ENCODE data around the gene THOC6. TPM values are rescaled to one million over a fixed set of nuclear protein-coding genes. Genes with fewer than 3 reads are reported as not detected.

THOC6 gene
- polyA plus RNA-seq, 1 donor from 2014 or later: 11.4 TPM

DNA sequence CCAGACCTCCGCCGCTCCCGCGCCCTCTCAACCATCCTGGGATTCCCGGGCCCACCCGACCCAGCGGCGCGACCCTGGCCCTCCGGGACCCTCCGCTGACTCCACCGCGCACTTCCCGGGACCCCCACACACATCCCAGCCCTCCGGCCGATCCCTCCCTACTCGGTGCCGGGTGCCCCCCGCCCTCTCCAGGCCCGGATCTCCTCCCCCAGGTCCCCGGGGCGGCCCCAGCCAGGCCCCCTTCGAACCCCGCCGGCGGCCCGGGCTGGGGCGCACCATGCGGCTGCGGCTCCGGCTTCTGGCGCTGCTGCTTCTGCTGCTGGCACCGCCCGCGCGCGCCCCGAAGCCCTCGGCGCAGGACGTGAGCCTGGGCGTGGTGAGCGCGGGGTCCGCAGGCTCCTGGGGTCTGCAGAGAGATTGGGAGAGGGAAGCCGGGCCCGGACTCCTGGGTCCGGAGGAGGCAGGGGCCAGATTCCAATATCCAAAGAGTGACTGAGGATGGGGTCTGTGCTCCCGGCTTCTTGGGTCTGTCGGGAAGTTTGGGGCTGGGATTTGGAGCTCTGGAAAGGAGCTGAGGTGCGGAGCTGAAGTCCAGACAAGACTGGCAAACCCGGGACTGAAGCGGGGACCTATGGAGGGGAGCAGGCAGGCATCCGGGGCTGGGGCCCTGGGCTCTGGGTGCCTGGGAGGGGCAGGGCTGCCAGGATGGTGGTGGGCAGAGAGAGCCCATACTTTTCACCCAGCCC, 23.0 kb downstream of the THOC6 start:
- Histone ChIP-seq H3K4me2 (ENCODE audit: low read length) (no peak overlapping the region), H3K27ac (ENCODE audit: low read length) (no peak overlapping the region), H4K20me1 (ENCODE audit: insufficient read depth) (no peaks in the 10 kb centered on the region), H2AFZ (ENCODE audit: low read depth, low read length) (no peak overlapping the region), H3K79me2 (replicated peaks; ENCODE audit: insufficient read depth, low read length) (no peaks in the 10 kb centered on the region), H3K27me3 (ENCODE audit: insufficient read depth, low read depth, low read length) (peaks cover 75% of the 10 kb centered on the region), H3K9me3 (ENCODE audit: low read length) (no peaks in the 10 kb centered on the region), H3K9me2 (ENCODE audit: insufficient read depth, low read length) (no peaks in the 10 kb centered on the region), H3K9ac (ENCODE audit: low read length) (no peak overlapping the region), H3K36me3 (ENCODE audit: insufficient read depth, low read length) (no peaks in the 10 kb centered on the region), H3F3A (ENCODE audit: insufficient read depth, low read length, poor library complexity, severe bottlenecking) (no peaks in the 10 kb centered on the region), H3K4me3 (ENCODE audit: low read length) (peak overlapping the region; percentile 65)
- TF ChIP-seq EP300 (conservative IDR thresholded peaks at IDR 0.05; ENCODE audit: poor library complexity, severe bottlenecking): no peak
- no peak for TF ChIP-seq TAF1 (IDR thresholded peaks at IDR 0.05; ENCODE audit: low read depth)
- TF ChIP-seq POLR2AphosphoS5 (IDR thresholded peaks at IDR 0.05): no peak
- no peak for TF ChIP-seq MXI1 (conservative IDR thresholded peaks at IDR 0.05; ENCODE audit: poor library complexity, severe bottlenecking)
- no peak for TF ChIP-seq RAD21 (conservative IDR thresholded peaks at IDR 0.05)
- peak; percentile 68 for TF ChIP-seq EZH2 (IDR thresholded peaks at IDR 0.05; ENCODE audit: borderline replicate concordance, insufficient read depth, low read length, poor library complexity, severe bottlenecking)
- TF ChIP-seq SMC3 (conservative IDR thresholded peaks at IDR 0.05; ENCODE audit: poor library complexity): no peak

DNA sequence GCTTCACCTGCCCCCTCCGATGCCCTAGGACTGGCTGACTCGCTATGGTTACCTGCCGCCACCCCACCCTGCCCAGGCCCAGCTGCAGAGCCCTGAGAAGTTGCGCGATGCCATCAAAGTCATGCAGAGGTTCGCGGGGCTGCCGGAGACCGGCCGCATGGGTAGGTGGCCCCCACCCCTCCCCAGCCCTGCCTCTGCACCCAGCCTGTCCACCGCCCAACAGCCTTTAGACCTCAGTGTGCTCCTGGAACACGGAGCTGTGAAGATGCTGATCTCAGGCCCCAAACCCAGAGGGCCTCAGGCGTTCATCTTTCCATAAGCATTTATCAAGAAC, 23.5 kb downstream of the THOC6 start:
- no peak overlapping the region for H3K27ac ChIP-seq (ENCODE audit: low read length)
- no peak overlapping the region for H3K4me2 ChIP-seq (ENCODE audit: low read length)
- no peaks in the 10 kb centered on the region for H3K9me2 ChIP-seq (ENCODE audit: insufficient read depth, low read length)
- no peak overlapping the region for H3K4me3 ChIP-seq (ENCODE audit: low read length)
- H4K20me1 ChIP-seq (ENCODE audit: insufficient read depth): no peaks in the 10 kb centered on the region
- H2AFZ ChIP-seq (ENCODE audit: low read depth, low read length): no peak overlapping the region
- H3K9me3 ChIP-seq (ENCODE audit: low read length): no peaks in the 10 kb centered on the region
- H3K9ac ChIP-seq (ENCODE audit: low read length): no peak overlapping the region
- TF ChIP-seq, protein P1, sequence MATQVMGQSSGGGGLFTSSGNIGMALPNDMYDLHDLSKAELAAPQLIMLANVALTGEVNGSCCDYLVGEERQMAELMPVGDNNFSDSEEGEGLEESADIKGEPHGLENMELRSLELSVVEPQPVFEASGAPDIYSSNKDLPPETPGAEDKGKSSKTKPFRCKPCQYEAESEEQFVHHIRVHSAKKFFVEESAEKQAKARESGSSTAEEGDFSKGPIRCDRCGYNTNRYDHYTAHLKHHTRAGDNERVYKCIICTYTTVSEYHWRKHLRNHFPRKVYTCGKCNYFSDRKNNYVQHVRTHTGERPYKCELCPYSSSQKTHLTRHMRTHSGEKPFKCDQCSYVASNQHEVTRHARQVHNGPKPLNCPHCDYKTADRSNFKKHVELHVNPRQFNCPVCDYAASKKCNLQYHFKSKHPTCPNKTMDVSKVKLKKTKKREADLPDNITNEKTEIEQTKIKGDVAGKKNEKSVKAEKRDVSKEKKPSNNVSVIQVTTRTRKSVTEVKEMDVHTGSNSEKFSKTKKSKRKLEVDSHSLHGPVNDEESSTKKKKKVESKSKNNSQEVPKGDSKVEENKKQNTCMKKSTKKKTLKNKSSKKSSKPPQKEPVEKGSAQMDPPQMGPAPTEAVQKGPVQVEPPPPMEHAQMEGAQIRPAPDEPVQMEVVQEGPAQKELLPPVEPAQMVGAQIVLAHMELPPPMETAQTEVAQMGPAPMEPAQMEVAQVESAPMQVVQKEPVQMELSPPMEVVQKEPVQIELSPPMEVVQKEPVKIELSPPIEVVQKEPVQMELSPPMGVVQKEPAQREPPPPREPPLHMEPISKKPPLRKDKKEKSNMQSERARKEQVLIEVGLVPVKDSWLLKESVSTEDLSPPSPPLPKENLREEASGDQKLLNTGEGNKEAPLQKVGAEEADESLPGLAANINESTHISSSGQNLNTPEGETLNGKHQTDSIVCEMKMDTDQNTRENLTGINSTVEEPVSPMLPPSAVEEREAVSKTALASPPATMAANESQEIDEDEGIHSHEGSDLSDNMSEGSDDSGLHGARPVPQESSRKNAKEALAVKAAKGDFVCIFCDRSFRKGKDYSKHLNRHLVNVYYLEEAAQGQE (IDR thresholded peaks at IDR 0.05; ENCODE audit: borderline replicate concordance): no peak
- TF ChIP-seq CTCF (IDR thresholded peaks at IDR 0.05; ENCODE audit: poor library complexity, severe bottlenecking): no peak
- TF ChIP-seq TAF1 (IDR thresholded peaks at IDR 0.05; ENCODE audit: low read depth): no peak
- TF ChIP-seq EP300 (conservative IDR thresholded peaks at IDR 0.05; ENCODE audit: poor library complexity, severe bottlenecking): no peak
- no peak for TF ChIP-seq EZH2 (IDR thresholded peaks at IDR 0.05; ENCODE audit: borderline replicate concordance, insufficient read depth, low read length, poor library complexity, severe bottlenecking)
- no peak for TF ChIP-seq RAD21 (conservative IDR thresholded peaks at IDR 0.05)
- no peak for TF ChIP-seq POLR2AphosphoS5 (IDR thresholded peaks at IDR 0.05)
- no peak for TF ChIP-seq SMC3 (conservative IDR thresholded peaks at IDR 0.05; ENCODE audit: poor library complexity)
- no peak for TF ChIP-seq MXI1 (conservative IDR thresholded peaks at IDR 0.05; ENCODE audit: poor library complexity, severe bottlenecking)
- no peaks in the 10 kb centered on the region for H3K36me3 ChIP-seq (ENCODE audit: insufficient read depth, low read length)
- H3K79me2 ChIP-seq (replicated peaks; ENCODE audit: insufficient read depth, low read length): no peaks in the 10 kb centered on the region
- no peaks in the 10 kb centered on the region for H3F3A ChIP-seq (ENCODE audit: insufficient read depth, low read length, poor library complexity, severe bottlenecking)
- peaks cover 73% of the 10 kb centered on the region for H3K27me3 ChIP-seq (ENCODE audit: insufficient read depth, low read depth, low read length)
